NCI-H748 treated with DMSO at 0.1 percent for 48 hours (cell line): ENCODE measurements around the gene ESRRA.
"Not testable (repeated sequence)": the region's sequence is repeated elsewhere in the genome, so short reads cannot be mapped to it uniquely, and the experiment has no call there.

Experiments used
- DNase-seq: peaks from one replicate; lab custom pipeline; 2025; lab: John Stamatoyannopoulos, UW

The ESRRA gene

GRCh38 chr11:64314146-64314804, 9.0 kb downstream of the ESRRA start:
- no peak for DNase-seq

- no peak for DNase-seq
Observed at GRCh38 chr11:64314805-64315561, 9.7 kb downstream of the ESRRA start.

- DNase-seq, result not testable (repeated sequence)
Observed at GRCh38 chr11:64315667-64316526, 10.6 kb downstream of the ESRRA start.

- DNase-seq, result no peak
Observed at GRCh38 chr11:64316672-64317324, 11.5 kb downstream of the ESRRA start.

GRCh38 chr11:64317325-64317960, 12.1 kb downstream of the ESRRA start, which contains the start of gene TRMT112:
Gene TRMT112, minus strand, starts transcription at chr11:64317559. Its CDS starts 33 bp downstream, at chr11:64317526.
- DNase-seq, result peak; percentile 94

GRCh38 chr11:64317961-64318765, 12.8 kb downstream of the ESRRA start, which contains the start of gene PRDX5:
Gene PRDX5, plus strand, starts transcription at chr11:64318121. Its CDS starts 95 bp downstream, at chr11:64318216.
- peak; percentile 83 for DNase-seq

- no peak for DNase-seq
Observed at GRCh38 chr11:64318766-64319761, 13.7 kb downstream of the ESRRA start.

- no peak for DNase-seq
Observed at GRCh38 chr11:64320556-64320955, 15.2 kb downstream of the ESRRA start.

- DNase-seq, result no peak
Observed at GRCh38 chr11:64321026-64321425, 15.7 kb downstream of the ESRRA start.

GRCh38 chr11:64321533-64321932, 16.2 kb downstream of the ESRRA start:
- no peak for DNase-seq

- DNase-seq, result no peak
Observed at GRCh38 chr11:64322925-64323260, 17.6 kb downstream of the ESRRA start.

GRCh38 chr11:64323373-64323772, 18.0 kb downstream of the ESRRA start:
- no peak for DNase-seq

GRCh38 chr11:64323984-64324383, 18.7 kb downstream of the ESRRA start:
- not testable (repeated sequence) for DNase-seq

GRCh38 chr11:64324692-64325469, 19.6 kb downstream of the ESRRA start:
- DNase-seq, result no peak

GRCh38 chr11:64327375-64327774, 22.1 kb downstream of the ESRRA start:
- DNase-seq, result no peak

- DNase-seq, result no peak
Observed at GRCh38 chr11:64327993-64328392, 22.7 kb downstream of the ESRRA start.

- no peak for DNase-seq
Observed at GRCh38 chr11:64330888-64331287, 25.6 kb downstream of the ESRRA start.

GRCh38 chr11:64331569-64332371, 26.4 kb downstream of the ESRRA start:
- DNase-seq, result no peak
